GM12878 (cell line): Measurements from ENCODE around the gene KDM2A. TPM values are rescaled to one million over a fixed set of nuclear protein-coding genes. Genes with fewer than 3 reads are reported as not detected.

Experiments used
- ATAC-seq: fragments of 200-7000 bp; cut with Tn5 transposase; 3 replicates; pipeline ENCODE4 v1.9.1; 2020; ENCODE audit warnings: mild to moderate bottlenecking, moderate library complexity
- BruUV-seq: library from RNA; stranded (reverse); fragments of 400-500 nt; replicated peaks from 2 replicates; lab custom pipeline; 2021; lab: Mats Ljungman, UMichigan
- CTCF ChIA-PET: fragments of 300-600 bp; sonication (Branson Sonifier 250); formaldehyde crosslinking; extraction: SDS; loops from one replicate; lab custom pipeline; 2021; ENCODE audit warnings: inconsistent platforms; lab: Yijun Ruan, JAX
- POLR2A ChIA-PET: fragments of 350-600 bp; formaldehyde crosslinking; extraction: SDS; loops from one replicate; lab custom pipeline; 2021; ENCODE audit warnings: inconsistent platforms; lab: Charles Lee
- RAD21 ChIA-PET: fragments of 300-600 bp; sonication (Branson Sonifier 250); formaldehyde crosslinking; loops from one replicate; lab custom pipeline; 2023; ENCODE audit warnings: antibody characterized with exemption; ENCODE audit not compliant: unreplicated experiment; lab: Charles Lee
- SMC1A ChIA-PET: fragments of 300-600 bp; sonication (Branson Sonifier 250); formaldehyde crosslinking; loops from one replicate; lab custom pipeline; 2023; ENCODE audit not compliant: unreplicated experiment, uncharacterized antibody; lab: Charles Lee
- DNase-seq: peaks from one replicate; pipeline ENCODE4 v3.0.0-alpha.2; 2011; ENCODE audit warnings: low read depth, low spot score
- FAIRE-seq: peaks from 3 replicates; lab custom pipeline; 2011; peaks lifted over from hg19 to GRCh38; lab: Jason Lieb, UNC
- H2AFZ ChIP-seq: 2 replicates; pipeline ENCODE4 v1.6.0; 2011; ENCODE audit warnings: low read depth, low read length, control low read depth; ENCODE audit not compliant: control insufficient read depth
- H3K27ac ChIP-seq: 2 replicates; pipeline ENCODE4 v1.5.1; 2011; ENCODE audit warnings: control low read depth; ENCODE audit not compliant: control insufficient read depth, insufficient read depth
- H3K27me3 ChIP-seq, 2 experiments: replicated peaks in 1 of 2; 2 replicates each; pipeline versions ENCODE4 v1.6.0 to v1.6.1; 2011; ENCODE audit warnings: low read length in 1 of 2; ENCODE audit not compliant: control insufficient read depth in 2 of 2, insufficient read depth in 2 of 2
- H3K36me3 ChIP-seq, 2 experiments: 2 replicates each; pipeline ENCODE4 v1.5.1; 2011; ENCODE audit warnings: low read length in 1 of 2; ENCODE audit not compliant: control insufficient read depth in 2 of 2, insufficient read depth in 2 of 2
- H3K4me1 ChIP-seq: 2 replicates; pipeline ENCODE4 v1.6.1; 2011; ENCODE audit warnings: mild to moderate bottlenecking, low read length, moderate library complexity, mixed read lengths; ENCODE audit not compliant: control insufficient read depth, insufficient read depth
- H3K4me2 ChIP-seq: 2 replicates; pipeline ENCODE4 v1.6.0; 2011; ENCODE audit warnings: control low read depth; ENCODE audit not compliant: control insufficient read depth, insufficient read depth
- H3K4me3 ChIP-seq: fragments of 200-600 bp; sonication (generic); 2 replicates; pipeline ENCODE4 v1.5.1; 2016
- H3K79me2 ChIP-seq: 2 replicates; pipeline ENCODE4 v1.6.0; 2011; ENCODE audit warnings: low read length; ENCODE audit not compliant: control insufficient read depth, insufficient read depth
- H3K9ac ChIP-seq: 2 replicates; pipeline ENCODE4 v1.8.0; 2011; ENCODE audit warnings: low read length, control low read depth, mixed read lengths; ENCODE audit not compliant: control insufficient read depth, insufficient read depth
- H3K9me3 ChIP-seq: replicated peaks from 3 replicates; pipeline ENCODE4 v1.5.1; 2011; ENCODE audit warnings: mild to moderate bottlenecking, low read length; ENCODE audit not compliant: control insufficient read depth, insufficient read depth
- H4K20me1 ChIP-seq: 2 replicates; pipeline ENCODE4 v1.6.0; 2011; ENCODE audit not compliant: control insufficient read depth, insufficient read depth
- CREB1 ChIP-seq: IDR thresholded peaks from 2 replicates; pipeline ENCODE4 v1.6.1; 2012; ENCODE audit warnings: low read depth, mild to moderate bottlenecking, inconsistent platforms
- EP300 ChIP-seq, 2 experiments: fragments of 150-350 bp in 1 of 2; IDR thresholded peaks; 2 replicates each; pipeline ENCODE4 v1.6.1; 2011 to 2012; ENCODE audit warnings: low read depth in 2 of 2, low read length in 2 of 2, borderline replicate concordance in 1 of 2, improper control_type of control experiment in 1 of 2, inconsistent platforms in 1 of 2; ENCODE audit not compliant: control insufficient read depth in 1 of 2
- MAX ChIP-seq: IDR thresholded peaks from 2 replicates; pipeline ENCODE4 v1.6.1; 2012; ENCODE audit warnings: low read depth, low read length, improper control_type of control experiment
- MEF2A ChIP-seq: IDR thresholded peaks from 2 replicates; pipeline ENCODE4 v1.6.1; 2011; ENCODE audit warnings: low read depth, mild to moderate bottlenecking, low read length, moderate library complexity; ENCODE audit not compliant: insufficient read depth
- MLLT1 ChIP-seq: fragments of 450-650 bp; IDR thresholded peaks from 2 replicates; pipeline ENCODE4 v1.6.1; 2016; ENCODE audit warnings: mild to moderate bottlenecking
- MXI1 ChIP-seq: fragments of 150-350 bp; IDR thresholded peaks from 2 replicates; pipeline ENCODE4 v1.6.1; 2011; ENCODE audit warnings: low read depth, mild to moderate bottlenecking, inconsistent platforms, low read length, improper control_type of control experiment
- NFYA ChIP-seq: IDR thresholded peaks from 2 replicates; pipeline ENCODE4 v1.6.1; 2011; ENCODE audit warnings: low read depth, mild to moderate bottlenecking, low read length, improper control_type of control experiment, borderline replicate concordance
- SMC3 ChIP-seq: IDR thresholded peaks from 2 replicates; pipeline ENCODE4 v1.6.1; 2011; ENCODE audit warnings: low read length, improper control_type of control experiment, borderline replicate concordance
- TCF12 ChIP-seq: IDR thresholded peaks from 2 replicates; pipeline ENCODE4 v1.6.1; 2011; ENCODE audit warnings: low read depth, mild to moderate bottlenecking, low read length
- YY1 ChIP-seq: IDR thresholded peaks from 2 replicates; pipeline ENCODE4 v1.6.1; 2011; ENCODE audit warnings: low read depth, mild to moderate bottlenecking, low read length
- ZNF274 ChIP-seq: IDR thresholded peaks from one replicate; pipeline ENCODE4 v1.8.0; 2011; ENCODE audit not compliant: insufficient read length, insufficient read depth
- WGBS: methylation state at CpG from one replicate; pipeline ENCODE4 v1.1.6; 2016; ENCODE audit warnings: low lambda C conversion rate; ENCODE audit not compliant: insufficient replicate concordance, insufficient coverage; ENCODE audit errors: missing lambda C conversion rate; 5-methylcytosine and 5-hydroxymethylcytosine counted together
- in situ Hi-C: fragments of 300-500 bp; cut with MboI; formaldehyde crosslinking; loops from 9 replicates; pipeline ENCODE4 v1.14.3; 2018; ENCODE audit warnings: mixed read lengths
- intact Hi-C: fragments of 100-400 bp; cut with micrococcal nuclease; formaldehyde crosslinking; loops from one replicate; pipeline ENCODE4 v1.14.2; 2022; ENCODE audit not compliant: unreplicated experiment
- polyA plus RNA-seq, 11 experiments: library from polyadenylated mRNA; depleted of rRNA in 4 of 11; unstranded in 6 of 11; stranded (reverse) in 5 of 11; fragments of >200 nt; fragmentation: Nextera tagmentation in 4 of 11; fragmentation: Illumina TruSeq in 1 of 11; extraction: Ambion mirVana in 4 of 11; extraction: Trizol in 1 of 11; gene quantifications; 1 replicate in 1 of 11; 2 replicates in 10 of 11; pipeline versions ENCODE4 v1.2.1 to v1.2.3, GENCODE V29; 2011 to 2016; ENCODE audit warnings: inconsistent platforms in 2 of 11, missing spikeins in 2 of 11, low read depth in 1 of 11
- total RNA-seq, 4 experiments: library from RNA; depleted of rRNA in 3 of 4; stranded (reverse); fragments of >200 nt in 3 of 4; fragmentation: Illumina TruSeq in 1 of 4; extraction: Trizol in 1 of 4; gene quantifications; 2 replicates each; pipeline versions ENCODE4 v1.2.1 to v1.2.3, GENCODE V29; 2013 to 2021

Gene KDM2A
- total and polyA plus RNA-seq, 10 of the 15 experiments (the other 5 are each of a cell fraction or from before 2014, with no cell fraction given) = 10.5 to 69.3 (median 41.6) TPM

GRCh38 chr11:67238894-67239782 is 120.1 kb downstream of the KDM2A start:
- H3K79me2 ChIP-seq = peaks cover 50% of the 10 kb centered on the region
- in situ Hi-C loops = no loop called here
- H3K4me1 ChIP-seq = peaks cover 17% of the 10 kb centered on the region
- FAIRE-seq = no peak
- peak overlapping the region; percentile 89 for H3K4me3 ChIP-seq
- H3K36me3 ChIP-seq = peaks cover 0 to 18% of the 10 kb centered on the region in 2 experiments; a peak in 2 of 4 replicates
- H3K4me2 ChIP-seq = peak overlapping the region; percentile 73
- no peak overlapping the region for H2AFZ ChIP-seq
- ChIA-PET RAD21 (interaction anchor here (0.5 to 2.5 kb wide), 22 partner anchors 9 to 165 kb away, joined by 3 to 8 read pairs (median 5); partner anchors contain the start of genes POLD4 and PPP1CA), SMC1A (interaction anchor here (0.7 to 1.7 kb wide), 12 partner anchors 10 to 165 kb away, joined by 3 to 13 read pairs (median 4); no protein-coding TSS in a partner anchor), POLR2A (interaction anchor here (0.6 to 2.6 kb wide), 18 partner anchors 15 to 397 kb away, joined by 3 to 13 read pairs (median 4); partner anchors contain the start of genes ANKRD13D, POLD4 and PPP1CA), CTCF (interaction anchor here (0.7 to 3.6 kb wide), 15 partner anchors 7 to 159 kb away, joined by 3 to 30 read pairs (median 4); partner anchors contain the start of gene POLD4)
- H4K20me1 ChIP-seq = peaks cover 4% of the 10 kb centered on the region; the same call in 1 of the 2 replicates
- H3K27me3 ChIP-seq = no peaks in the 10 kb centered on the region
- no peak for ATAC-seq
- no peak for TF ChIP-seq EP300 (IDR thresholded peaks at IDR 0.05; ENCODE audit: borderline replicate concordance in 1 of 2, control insufficient read depth in 1 of 2, low read depth in 2 of 2, low read length in 2 of 2)
- no peak for TF ChIP-seq NFYA
- no peak for TF ChIP-seq TCF12
- no peak for TF ChIP-seq CREB1
- TF ChIP-seq ZNF274 = no peak
- no peak for TF ChIP-seq MLLT1
- no peak for TF ChIP-seq SMC3
- TF ChIP-seq MEF2A = no peak
- TF ChIP-seq MXI1 = no peak
- no peak for TF ChIP-seq MAX
- TF ChIP-seq YY1 = no peak
- H3K27ac ChIP-seq = peak overlapping the region; percentile 90; the same call in 1 of the 2 replicates
- H3K9ac ChIP-seq = peak overlapping the region; percentile 80
- no TSS peak for BruUV-seq
- intact Hi-C loops = no loop called here
- 5% methylated on average over 10 of the region's 10 CpGs for WGBS
- DNase-seq = no peak
- H3K9me3 ChIP-seq = no peaks in the 10 kb centered on the region
